Adipocyte (in vitro differentiated cells): ENCODE results near the gene YPEL5.
"Not testable (repeated sequence)": the region's sequence is repeated elsewhere in the genome, so short reads cannot be mapped to it uniquely, and the experiment has no call there.

ENCODE experiments used
- DNase-seq: peaks from one replicate; pipeline ENCODE4 v3.0.0-alpha.2; 2015; ENCODE audit warnings: low read depth
- H3K27me3 ChIP-seq: replicated peaks from 2 replicates; pipeline ENCODE4 v1.7.0; 2013; ENCODE audit warnings: mild to moderate bottlenecking, low read length, moderate library complexity; ENCODE audit not compliant: control insufficient read depth, insufficient read depth
- H3K36me3 ChIP-seq: 2 replicates; pipeline ENCODE4 v1.7.0; 2013; ENCODE audit warnings: low read length, mild to moderate bottlenecking, moderate library complexity; ENCODE audit not compliant: control insufficient read depth, insufficient read depth, severe bottlenecking
- H3K4me1 ChIP-seq: 2 replicates; pipeline ENCODE4 v1.7.0; 2013; ENCODE audit warnings: mild to moderate bottlenecking, low read length, moderate library complexity; ENCODE audit not compliant: control insufficient read depth, insufficient read depth
- H3K4me3 ChIP-seq: 2 replicates; pipeline ENCODE4 v1.7.0; 2013; ENCODE audit warnings: mild to moderate bottlenecking, low read length, moderate library complexity
- H3K9ac ChIP-seq: 2 replicates; pipeline ENCODE4 v1.7.0; 2013; ENCODE audit warnings: mild to moderate bottlenecking, low read length, moderate library complexity
- H3K9me3 ChIP-seq: 2 replicates; pipeline ENCODE4 v1.7.0; 2013; ENCODE audit warnings: mild to moderate bottlenecking, low read length, moderate library complexity; ENCODE audit not compliant: control insufficient read depth

YPEL5 gene

DNA sequence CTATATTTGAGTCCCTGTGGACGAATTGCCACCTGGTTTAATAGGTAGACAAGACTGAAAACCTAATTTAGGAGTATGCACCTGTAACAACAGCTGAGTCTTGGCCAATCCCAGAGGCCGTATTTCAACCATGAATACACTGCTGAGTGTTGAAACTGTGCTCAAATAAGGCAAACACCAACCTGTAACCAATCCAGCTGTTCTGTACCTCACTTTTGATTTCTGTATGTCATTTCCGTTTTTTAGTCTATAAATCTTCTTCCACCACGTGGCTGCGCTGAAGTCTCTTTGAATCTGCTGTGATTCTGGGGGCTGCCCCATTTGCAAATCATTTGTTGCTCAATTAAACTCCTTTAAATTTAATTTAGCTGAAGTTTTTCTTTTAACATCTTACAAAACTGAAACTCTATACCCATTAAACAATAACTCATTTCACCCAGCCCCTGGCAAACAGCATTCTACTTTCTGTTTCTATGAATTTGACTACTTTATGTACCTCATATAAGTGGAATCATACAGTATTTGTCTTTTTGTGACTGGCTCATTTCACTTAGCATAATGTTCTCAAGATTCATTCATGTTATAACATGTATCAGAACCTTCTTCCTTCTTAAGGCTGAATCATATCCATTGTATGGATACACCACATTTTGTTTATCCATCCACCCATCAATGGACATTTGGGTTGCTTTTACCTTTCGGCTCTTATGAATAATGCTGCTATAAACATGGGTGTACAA is 7.5 kb upstream of the YPEL5 start:
- H3K4me1 ChIP-seq, result no peaks in the 10 kb centered on the region
- H3K9me3 ChIP-seq, result no peaks in the 10 kb centered on the region
- H3K9ac ChIP-seq, result no peak overlapping the region
- no peaks in the 10 kb centered on the region for H3K27me3 ChIP-seq
- H3K4me3 ChIP-seq, result no peak overlapping the region
- H3K36me3 ChIP-seq, result no peaks in the 10 kb centered on the region
- no peak for DNase-seq

DNA sequence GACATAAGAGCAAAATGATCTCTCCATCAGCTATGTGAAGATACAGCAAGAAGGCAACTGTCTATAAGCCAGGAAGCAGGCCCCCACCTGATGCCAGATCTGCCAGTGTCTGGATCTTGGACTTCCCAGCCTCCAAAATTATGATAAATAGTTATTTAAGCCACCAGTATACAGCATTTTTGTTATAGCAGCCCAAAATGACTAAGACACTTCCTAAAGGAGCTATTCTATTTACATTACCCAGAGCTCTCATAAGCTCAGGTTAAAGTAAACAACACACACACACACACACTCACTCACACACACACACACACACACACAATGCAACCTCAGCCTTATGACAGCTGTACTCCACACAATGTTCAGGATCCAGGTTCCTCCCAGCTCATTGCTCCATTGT is 5.7 kb upstream of the YPEL5 start:
- DNase-seq, result no peak
- Histone ChIP-seq H3K4me3 (no peak overlapping the region), H3K36me3 (no peaks in the 10 kb centered on the region), H3K9ac (no peak overlapping the region), H3K27me3 (no peaks in the 10 kb centered on the region), H3K9me3 (no peaks in the 10 kb centered on the region), H3K4me1 (peaks cover 5% of the 10 kb centered on the region)

DNA sequence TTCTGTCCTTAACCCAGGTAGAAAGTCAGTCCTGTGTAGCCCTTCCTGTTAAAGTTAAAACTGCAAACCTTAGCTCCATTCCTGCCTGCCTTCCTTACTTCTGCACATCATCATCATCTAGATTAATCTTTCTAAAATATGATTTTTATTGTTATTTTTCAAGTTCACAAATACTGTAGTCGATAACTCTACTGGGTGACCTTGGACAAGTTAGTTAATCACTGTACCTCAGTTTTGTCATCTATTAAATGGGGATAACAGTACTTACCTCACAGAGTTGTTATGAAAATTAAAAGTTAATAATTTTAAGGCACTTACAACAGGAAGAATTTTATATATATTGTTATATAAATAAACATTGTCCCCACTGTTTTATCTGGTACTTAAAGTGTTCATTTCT is 2.5 kb upstream of the YPEL5 start:
- Histone ChIP-seq H3K27me3 (no peaks in the 10 kb centered on the region), H3K4me1 (peaks cover 20% of the 10 kb centered on the region), H3K36me3 (peaks cover 6% of the 10 kb centered on the region), H3K4me3 (no peak overlapping the region), H3K9ac (no peak overlapping the region), H3K9me3 (no peaks in the 10 kb centered on the region)
- no peak for DNase-seq

DNA sequence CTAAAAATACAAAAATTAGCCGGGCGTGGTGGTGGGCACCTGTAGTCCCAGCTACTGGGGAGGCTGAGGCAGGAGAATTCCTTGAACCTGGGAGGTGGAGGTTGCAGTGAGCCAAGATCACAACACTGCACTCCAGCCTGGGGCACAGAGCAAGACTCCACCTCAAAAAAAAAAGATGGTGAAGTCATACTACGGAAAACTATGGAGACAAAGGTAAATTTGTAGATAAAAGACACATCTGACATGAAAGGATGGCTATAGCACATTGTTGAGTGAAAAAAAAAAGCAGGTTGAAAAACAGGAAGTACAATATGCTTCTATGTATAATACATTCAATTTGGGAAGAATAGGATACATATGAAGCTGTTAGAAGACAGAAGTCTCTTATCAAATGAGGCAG is 1.9 kb upstream of the YPEL5 start:
- H3K9me3 ChIP-seq, H3K9ac ChIP-seq, DNase-seq, H3K4me3 ChIP-seq, H3K27me3 ChIP-seq: not testable (repeated sequence)
- Histone ChIP-seq H3K36me3 (peaks cover 12% of the 10 kb centered on the region), H3K4me1 (peaks cover 27% of the 10 kb centered on the region)

DNA sequence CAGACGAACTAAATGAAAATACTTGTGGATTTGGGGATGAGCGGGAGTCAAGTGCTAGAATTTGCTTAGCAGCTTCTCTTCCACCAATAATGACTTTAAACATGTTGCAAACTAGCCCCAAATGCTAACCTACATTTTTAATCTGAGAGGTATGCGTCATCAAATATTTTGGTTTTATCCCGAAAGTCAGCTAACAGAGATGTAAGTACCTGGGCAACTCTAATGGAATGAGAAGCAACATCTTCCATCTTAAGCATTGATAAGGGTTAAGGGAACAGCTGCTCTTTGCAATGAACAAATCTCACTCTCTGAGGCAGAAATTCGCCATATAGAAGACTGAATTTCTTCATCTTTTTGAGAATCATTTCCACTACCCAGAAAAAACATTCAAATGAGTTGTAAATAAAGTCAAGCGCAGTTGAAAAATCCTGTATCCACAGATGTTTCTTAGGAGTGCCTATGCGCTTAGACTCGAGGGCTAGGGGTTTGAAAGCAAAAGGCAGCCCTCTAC is 926 bp upstream of the YPEL5 start:
- Histone ChIP-seq H3K9ac (peak overlapping the region; percentile 78), H3K4me3 (peak overlapping the region; percentile 84), H3K4me1 (peaks cover 36% of the 10 kb centered on the region)

DNA sequence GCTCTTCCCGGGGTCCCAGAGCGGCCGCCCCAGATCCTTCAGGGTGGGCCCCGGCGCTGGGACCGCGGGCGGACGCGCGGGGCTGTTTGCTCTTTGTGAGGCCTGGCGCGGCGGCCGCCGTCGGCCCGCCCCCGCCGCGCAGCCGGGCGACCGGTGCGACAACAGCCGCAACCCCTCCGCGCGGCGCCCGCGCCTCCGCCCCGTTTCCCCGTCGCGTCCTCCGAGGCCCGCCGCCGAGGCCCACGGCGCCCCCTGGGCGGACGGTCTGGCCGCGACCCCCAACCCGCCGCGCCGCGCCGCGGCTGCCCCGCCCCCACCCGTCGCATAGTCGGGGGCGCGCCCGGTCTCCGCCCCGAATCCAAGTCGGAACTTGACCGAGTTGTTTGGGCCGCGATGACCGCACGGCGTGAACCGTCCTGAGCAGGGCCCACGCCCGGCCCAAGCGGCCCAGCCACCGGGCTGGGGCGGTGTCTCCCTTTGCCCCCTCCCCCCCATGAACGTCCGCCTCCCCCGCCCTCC is 448 bp downstream of the YPEL5 start:
- peak overlapping the region; percentile 97 for H3K9ac ChIP-seq
- H3K27me3 ChIP-seq, result no peaks in the 10 kb centered on the region
- peaks cover 31% of the 10 kb centered on the region for H3K36me3 ChIP-seq
- peak overlapping the region; percentile 92 for H3K4me3 ChIP-seq
- no peak for DNase-seq
- no peaks in the 10 kb centered on the region for H3K9me3 ChIP-seq
- H3K4me1 ChIP-seq, result peaks cover 38% of the 10 kb centered on the region

More for the DNA sequence above, 926 bp upstream of the YPEL5 start:
- DNase-seq, result peak; percentile 31
- Histone ChIP-seq H3K9me3 (no peaks in the 10 kb centered on the region), H3K27me3 (no peaks in the 10 kb centered on the region), H3K36me3 (peaks cover 22% of the 10 kb centered on the region)

DNA sequence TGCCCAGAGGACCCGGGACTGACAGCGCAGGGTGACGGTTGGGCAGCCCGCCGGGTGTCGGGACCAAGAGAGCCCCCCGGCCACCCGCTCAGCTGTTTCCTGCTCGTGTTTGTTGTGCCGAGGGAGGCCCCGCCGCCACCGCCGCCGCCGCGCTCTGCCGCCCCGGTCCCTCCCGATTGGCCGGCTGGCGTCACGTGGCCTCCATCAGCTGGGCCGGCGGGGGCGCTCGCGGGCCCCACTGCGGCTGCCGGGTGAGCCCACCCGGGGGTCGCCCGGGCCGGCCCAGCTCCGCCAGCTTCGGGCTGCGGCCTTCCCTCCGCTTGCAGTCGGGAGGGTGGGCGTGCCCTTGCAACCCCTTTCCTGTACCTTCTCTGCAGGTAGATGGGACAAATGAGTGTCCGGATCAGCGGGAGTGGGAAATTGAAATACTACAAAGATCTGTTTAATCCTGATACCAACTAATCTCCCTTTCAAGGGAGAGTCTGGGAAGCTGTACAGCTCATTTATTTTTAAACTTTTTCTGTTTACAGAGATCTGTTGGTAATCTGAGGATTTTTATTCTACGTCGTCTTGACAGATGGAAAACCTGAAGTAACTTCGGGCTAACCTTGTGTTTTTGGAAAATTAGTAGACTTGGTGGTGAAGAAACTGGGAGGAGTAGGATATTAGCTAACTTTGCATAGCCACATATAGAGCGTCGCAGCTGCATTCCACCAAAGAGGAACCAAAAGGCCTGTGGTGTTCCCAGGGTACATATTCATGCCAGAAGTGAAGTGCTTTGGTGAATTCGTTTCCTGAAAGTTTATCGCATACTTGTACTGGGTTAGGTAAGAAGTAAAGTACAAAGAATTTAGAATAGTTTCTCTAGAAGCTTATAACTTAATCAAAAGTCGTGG is 1.2 kb downstream of the YPEL5 start:
- Histone ChIP-seq H3K4me1 (peaks cover 38% of the 10 kb centered on the region), H3K36me3 (peaks cover 31% of the 10 kb centered on the region), H3K9ac (peak overlapping the region; percentile 97), H3K27me3 (no peaks in the 10 kb centered on the region), H3K9me3 (no peaks in the 10 kb centered on the region), H3K4me3 (peak overlapping the region; percentile 92)
- peak; percentile 90 for DNase-seq

DNA sequence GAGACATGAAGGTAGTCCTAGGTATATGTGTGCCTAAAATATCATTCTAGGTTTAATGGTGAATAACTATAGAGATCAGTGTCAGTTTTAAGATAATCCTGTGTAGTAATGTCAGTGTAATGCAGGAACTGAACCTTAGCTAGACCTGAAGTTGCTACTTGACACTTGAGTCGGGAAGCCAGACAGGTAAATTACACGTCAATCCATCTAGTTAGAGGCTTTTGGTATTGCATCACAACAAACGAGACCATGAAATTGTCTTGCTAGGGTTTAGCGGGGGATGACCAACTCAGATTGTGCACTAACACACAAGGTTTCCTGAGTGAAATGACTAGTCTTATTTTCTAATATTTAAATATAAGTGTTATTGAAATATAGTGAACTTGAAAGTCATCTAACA is 2.0 kb downstream of the YPEL5 start:
- H3K36me3 ChIP-seq, result peaks cover 39% of the 10 kb centered on the region
- H3K9ac ChIP-seq, result peak overlapping the region; percentile 97
- H3K9me3 ChIP-seq, result no peaks in the 10 kb centered on the region
- no peaks in the 10 kb centered on the region for H3K27me3 ChIP-seq
- no peak for DNase-seq
- H3K4me3 ChIP-seq, result peak overlapping the region; percentile 92
- H3K4me1 ChIP-seq, result peaks cover 38% of the 10 kb centered on the region

DNA sequence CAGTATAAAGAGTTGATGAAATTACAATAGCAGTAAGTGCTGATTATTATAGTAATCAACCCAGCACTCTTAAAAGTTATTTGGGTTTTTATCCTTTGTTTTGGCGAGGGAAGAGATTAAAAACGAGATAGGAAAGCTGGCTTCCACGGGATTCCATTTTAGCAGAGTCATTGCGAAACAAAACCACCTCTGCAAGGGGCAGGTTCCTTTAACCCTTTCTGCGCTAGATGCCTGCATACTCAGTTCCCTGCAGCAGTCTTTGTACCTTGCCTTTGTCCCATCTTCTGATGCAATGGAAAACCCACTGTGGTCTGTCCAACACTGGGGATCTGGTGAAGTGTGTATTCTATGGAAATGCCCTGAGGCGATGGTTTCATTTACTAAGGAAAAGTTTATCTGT is 2.7 kb downstream of the YPEL5 start:
- no peak overlapping the region for H3K9ac ChIP-seq
- peak; percentile 43 for DNase-seq
- peaks cover 44% of the 10 kb centered on the region for H3K36me3 ChIP-seq
- H3K27me3 ChIP-seq, result no peaks in the 10 kb centered on the region
- H3K4me1 ChIP-seq, result peaks cover 38% of the 10 kb centered on the region
- peak overlapping the region; percentile 13 for H3K4me3 ChIP-seq
- H3K9me3 ChIP-seq, result no peaks in the 10 kb centered on the region

DNA sequence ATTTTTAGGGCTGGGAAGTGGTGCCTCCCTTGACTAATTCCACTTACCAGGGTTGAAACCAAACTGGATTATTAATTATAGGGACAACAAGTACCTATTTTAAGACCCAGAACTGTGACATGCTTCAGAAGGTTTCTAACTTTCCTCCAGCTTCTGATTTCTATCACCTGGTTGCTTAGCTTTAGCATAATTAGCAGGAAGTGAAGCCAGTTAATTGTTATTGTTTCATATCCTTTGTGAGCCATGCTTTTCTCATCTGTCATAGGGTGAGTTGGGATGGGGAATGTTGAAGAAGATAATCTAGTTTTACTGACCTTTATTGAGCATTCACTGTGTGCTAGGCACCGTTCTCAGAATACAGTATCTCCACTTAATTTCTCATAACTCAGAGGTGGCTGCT is 3.2 kb downstream of the YPEL5 start:
- no peak overlapping the region for H3K9ac ChIP-seq
- H3K36me3 ChIP-seq, result peaks cover 44% of the 10 kb centered on the region
- H3K9me3 ChIP-seq, result no peaks in the 10 kb centered on the region
- H3K4me1 ChIP-seq, result peaks cover 38% of the 10 kb centered on the region
- no peaks in the 10 kb centered on the region for H3K27me3 ChIP-seq
- DNase-seq, result no peak
- no peak overlapping the region for H3K4me3 ChIP-seq

DNA sequence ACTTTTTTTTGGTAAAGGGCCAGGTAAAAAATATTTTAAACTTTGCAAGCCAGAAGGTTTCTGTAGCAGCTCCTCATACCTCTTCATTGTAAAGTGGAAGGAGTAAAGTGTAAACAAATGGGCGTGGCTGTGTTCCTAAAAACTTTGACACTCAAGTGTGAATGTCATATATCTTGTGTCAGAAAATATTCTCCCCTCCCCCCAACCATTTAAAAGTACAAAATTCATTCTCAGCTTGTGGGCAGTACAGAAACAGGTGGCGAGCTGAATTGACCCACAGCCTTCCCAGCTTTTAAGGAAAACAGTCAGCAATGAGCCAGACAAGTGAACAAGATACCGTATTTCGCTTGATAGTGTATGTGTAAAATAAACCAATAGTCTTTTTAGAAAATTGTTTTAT is 4.0 kb downstream of the YPEL5 start:
- Histone ChIP-seq H3K9ac (no peak overlapping the region), H3K4me1 (peaks cover 36% of the 10 kb centered on the region), H3K4me3 (no peak overlapping the region), H3K36me3 (peaks cover 44% of the 10 kb centered on the region), H3K27me3 (no peaks in the 10 kb centered on the region), H3K9me3 (no peaks in the 10 kb centered on the region)
- no peak for DNase-seq
